ENCODE measurements around the gene HAT1.
"Not testable (repeated sequence)": the region's sequence is repeated elsewhere in the genome, so short reads cannot be mapped to it uniquely, and the experiment has no call there.

HAT1 gene

DNA sequence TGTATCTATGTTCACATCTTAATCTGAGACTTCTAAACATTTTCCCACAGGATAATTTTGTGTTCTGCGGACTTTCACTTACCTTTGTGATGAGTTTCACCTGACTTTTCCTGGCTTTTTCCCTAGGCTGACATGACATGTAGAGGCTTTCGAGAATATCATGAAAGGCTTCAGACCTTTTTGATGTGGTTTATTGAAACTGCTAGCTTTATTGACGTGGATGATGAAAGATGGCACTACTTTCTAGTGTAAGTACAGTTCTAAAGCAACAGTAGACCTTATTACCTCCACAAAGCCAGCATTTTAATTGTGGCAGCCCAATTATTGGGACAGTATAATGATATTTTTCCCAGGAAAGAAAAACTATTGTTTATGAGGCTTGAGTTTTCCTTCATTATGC is 43.4 kb downstream of the HAT1 start:
- H3K27me3 Mint-ChIP-seq, result no peaks in the 10 kb centered on the region
- H3K36me3 Mint-ChIP-seq (ENCODE audit: insufficient read depth), result peaks cover 8% of the 10 kb centered on the region
- ATAC-seq (replicated peaks), result no peak
- no peaks in the 10 kb centered on the region for H3K9me3 Mint-ChIP-seq
- DNase-seq, result no peak
- peaks cover 0 to 4% of the 10 kb centered on the region in 2 donors for H3K4me1 Mint-ChIP-seq (ENCODE audit: low read depth in 2 of 2)
- H3K27ac Mint-ChIP-seq, result no peak overlapping the region
- no peak overlapping the region for H3K4me3 Mint-ChIP-seq

DNA sequence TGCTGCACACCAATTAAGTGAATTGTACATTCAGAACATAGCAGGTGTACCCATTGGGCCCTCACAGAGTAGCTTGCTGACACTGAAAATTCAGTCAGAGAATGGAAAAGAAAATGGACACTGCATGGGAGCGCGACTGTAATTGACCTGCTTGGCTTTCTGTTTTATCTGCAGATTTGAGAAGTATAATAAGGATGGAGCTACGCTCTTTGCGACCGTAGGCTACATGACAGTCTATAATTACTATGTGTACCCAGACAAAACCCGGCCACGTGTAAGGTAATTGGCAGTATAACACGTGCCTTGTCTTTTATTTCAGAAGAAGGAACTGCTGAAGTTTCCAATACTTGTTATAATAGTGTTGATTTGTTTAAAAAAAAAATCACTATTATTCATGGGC is 44.0 kb downstream of the HAT1 start:
- no peak for ATAC-seq (replicated peaks)
- no peak for DNase-seq
- Mint-ChIP-seq H3K4me1 (ENCODE audit: low read depth in 2 of 2) (peaks cover 0 to 4% of the 10 kb centered on the region in 2 donors), H3K27ac (no peak overlapping the region), H3K27me3 (no peaks in the 10 kb centered on the region), H3K36me3 (ENCODE audit: insufficient read depth) (peaks cover 8% of the 10 kb centered on the region), H3K9me3 (no peaks in the 10 kb centered on the region), H3K4me3 (no peak overlapping the region)

DNA sequence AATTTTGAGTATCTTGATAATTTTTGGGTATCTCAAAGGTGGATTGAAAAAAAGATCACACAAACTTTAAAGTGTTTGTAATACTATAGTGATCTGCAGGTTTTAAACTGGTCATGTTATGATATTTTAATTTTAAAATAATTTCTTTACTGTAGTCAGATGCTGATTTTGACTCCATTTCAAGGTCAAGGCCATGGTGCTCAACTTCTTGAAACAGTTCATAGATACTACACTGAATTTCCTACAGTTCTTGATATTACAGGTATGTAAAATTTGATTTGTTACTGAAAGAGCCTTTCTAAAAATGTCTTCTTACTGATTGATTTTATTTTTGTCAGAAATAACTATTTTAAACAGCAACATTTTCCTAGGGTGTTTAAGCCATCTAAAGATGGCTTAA is 44.4 kb downstream of the HAT1 start:
- no peak for ATAC-seq (replicated peaks)

DNA sequence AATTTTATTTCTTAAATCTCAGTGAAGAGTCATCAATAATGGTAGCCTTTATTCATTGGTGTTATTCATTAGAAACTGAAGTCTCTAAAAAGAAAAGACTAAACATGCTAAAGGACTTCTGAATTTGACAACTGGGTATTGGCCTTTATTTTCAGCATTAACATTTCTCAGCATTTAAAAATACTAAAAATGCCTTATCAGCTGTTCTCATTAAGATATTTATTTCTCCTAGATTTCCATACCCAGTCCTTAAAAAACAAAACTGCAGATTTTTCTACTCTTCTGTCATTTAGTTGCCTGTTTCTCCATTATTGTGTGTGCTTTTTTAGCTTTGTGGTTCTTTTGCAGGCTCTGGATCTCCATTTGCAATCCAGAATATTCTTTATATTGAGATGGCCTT is 46.2 kb downstream of the HAT1 start:
- ATAC-seq (replicated peaks) (no peak), DNase-seq (no peak)
- peak overlapping the region in 1 of 2 donors; percentile 17 for H3K27ac Mint-ChIP-seq
- H3K9me3 Mint-ChIP-seq, result no peaks in the 10 kb centered on the region
- no peaks in the 10 kb centered on the region for H3K27me3 Mint-ChIP-seq
- no peak overlapping the region for H3K4me3 Mint-ChIP-seq
- peaks cover 8% of the 10 kb centered on the region for H3K36me3 Mint-ChIP-seq (ENCODE audit: insufficient read depth)
- peaks cover 1 to 4% of the 10 kb centered on the region in 2 donors for H3K4me1 Mint-ChIP-seq (ENCODE audit: low read depth in 2 of 2)

More for the DNA sequence above, 44.4 kb downstream of the HAT1 start:
- Mint-ChIP-seq H3K4me3 (no peak overlapping the region), H3K27ac (no peak overlapping the region), H3K27me3 (no peaks in the 10 kb centered on the region), H3K4me1 (ENCODE audit: low read depth in 2 of 2) (peaks cover 0 to 4% of the 10 kb centered on the region in 2 donors), H3K9me3 (no peaks in the 10 kb centered on the region), H3K36me3 (ENCODE audit: insufficient read depth) (peaks cover 8% of the 10 kb centered on the region)
- no peak for DNase-seq

DNA sequence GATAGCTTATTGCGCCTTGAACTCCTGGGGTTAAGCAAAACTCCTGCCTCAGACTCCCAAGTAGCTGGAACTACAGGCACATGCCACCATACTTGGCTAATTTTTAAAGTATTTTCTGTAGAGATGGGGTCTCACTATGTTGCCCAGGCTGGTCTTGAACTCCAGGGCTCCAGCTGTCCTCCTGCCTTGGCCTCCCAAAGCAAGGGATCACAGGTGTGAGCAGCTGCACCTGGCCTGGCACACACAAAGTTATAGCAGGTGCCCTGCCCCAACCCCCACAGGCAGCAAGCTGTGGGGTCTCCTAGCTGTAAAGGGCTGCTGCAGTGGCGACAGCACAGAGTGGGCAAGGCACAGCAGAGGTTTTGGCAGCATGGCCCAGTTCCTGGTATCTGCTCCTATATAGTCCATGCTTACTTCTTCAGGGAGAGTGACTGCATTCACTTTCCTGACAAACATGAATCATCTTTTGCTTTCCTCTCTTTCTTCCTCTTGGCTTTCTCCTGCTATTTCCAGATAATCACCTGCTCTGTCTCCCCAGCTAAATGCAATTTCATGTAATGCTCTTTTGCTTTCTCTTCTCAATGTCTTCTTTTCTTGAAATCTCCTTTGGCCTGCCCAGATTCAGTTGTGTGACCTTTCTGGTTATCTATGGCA is 50.2 kb downstream of the HAT1 start:
- peaks cover 0 to 1% of the 10 kb centered on the region in 2 donors for H3K4me1 Mint-ChIP-seq (ENCODE audit: low read depth in 2 of 2)
- ATAC-seq (replicated peaks) (no peak), DNase-seq (no peak)
- H3K27ac Mint-ChIP-seq, result peak overlapping the region in 1 of 2 donors; percentile 36
- peaks cover 26% of the 10 kb centered on the region for H3K36me3 Mint-ChIP-seq (ENCODE audit: insufficient read depth)
- no peaks in the 10 kb centered on the region for H3K27me3 Mint-ChIP-seq
- H3K9me3 Mint-ChIP-seq, result no peaks in the 10 kb centered on the region
- H3K4me3 Mint-ChIP-seq, result no peak overlapping the region

DNA sequence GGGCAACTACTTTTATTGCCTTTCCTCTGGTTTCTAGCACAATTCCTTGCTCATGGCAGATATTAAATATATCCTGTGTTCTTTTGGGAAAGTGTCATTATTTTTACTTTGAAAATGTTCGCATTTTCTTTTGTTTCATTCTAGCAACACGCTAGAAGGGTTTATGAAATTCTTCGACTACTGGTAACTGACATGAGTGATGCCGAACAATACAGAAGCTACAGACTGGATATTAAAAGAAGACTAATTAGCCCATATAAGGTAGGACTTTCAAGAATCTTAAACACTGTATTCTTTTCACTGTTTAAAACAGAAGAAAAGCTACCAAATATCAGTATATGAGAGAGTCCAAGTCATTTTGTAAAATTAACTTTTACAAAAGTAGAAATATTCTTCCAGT is 56.8 kb downstream of the HAT1 start:
- ATAC-seq (replicated peaks) (no peak), DNase-seq (no peak)
- Mint-ChIP-seq H3K9me3 (no peaks in the 10 kb centered on the region), H3K4me3 (no peak overlapping the region), H3K36me3 (ENCODE audit: insufficient read depth) (peaks cover 51% of the 10 kb centered on the region), H3K27me3 (no peaks in the 10 kb centered on the region), H3K4me1 (ENCODE audit: low read depth in 2 of 2) (no peaks in the 10 kb centered on the region), H3K27ac (no peak overlapping the region)

DNA sequence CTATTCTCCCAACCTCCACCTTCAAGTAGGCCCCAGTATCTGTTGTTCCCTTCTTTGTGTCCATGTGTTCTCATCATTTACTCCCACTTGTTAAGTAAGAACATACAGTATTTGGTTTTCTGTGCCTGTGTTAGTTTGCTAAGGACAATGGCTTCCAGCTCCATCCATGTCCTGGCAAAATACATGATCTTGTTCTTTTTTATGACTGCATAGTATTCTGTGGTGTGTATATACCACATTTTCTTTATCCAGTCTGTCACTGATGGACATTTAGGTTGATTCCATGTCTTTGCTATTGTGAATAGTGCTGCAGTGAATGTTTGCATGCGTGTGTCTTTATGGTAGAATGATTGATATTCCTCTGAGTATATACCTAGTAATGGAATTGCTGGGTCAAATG is 61.7 kb downstream of the HAT1 start:
- peaks cover 30% of the 10 kb centered on the region for H3K36me3 Mint-ChIP-seq (ENCODE audit: insufficient read depth)
- H3K4me1 Mint-ChIP-seq (ENCODE audit: low read depth in 2 of 2); H3K27ac Mint-ChIP-seq; H3K9me3 Mint-ChIP-seq; H3K4me3 Mint-ChIP-seq; H3K27me3 Mint-ChIP-seq; ATAC-seq (replicated peaks); DNase-seq: not testable (repeated sequence)

DNA sequence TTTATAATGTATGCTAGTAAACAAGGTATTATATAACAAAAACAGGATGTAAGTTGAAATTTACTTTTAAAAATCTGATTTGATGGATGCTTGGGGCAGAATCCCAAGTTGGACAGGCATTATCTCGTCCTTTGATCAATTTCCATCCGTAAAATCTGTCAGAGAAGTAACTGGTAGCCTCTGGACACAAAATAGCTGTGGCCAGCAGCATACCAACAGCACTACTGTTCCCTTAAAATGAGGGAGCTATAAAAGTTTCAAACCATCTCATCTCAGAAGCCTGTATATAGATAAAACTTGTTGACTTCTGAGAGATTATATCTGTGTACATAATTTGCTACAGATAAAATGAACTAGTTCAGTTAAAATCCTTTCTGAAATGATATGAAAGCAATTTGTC is 62.8 kb downstream of the HAT1 start:
- no peak for DNase-seq
- H3K27me3 Mint-ChIP-seq, result no peaks in the 10 kb centered on the region
- no peaks in the 10 kb centered on the region for H3K9me3 Mint-ChIP-seq
- no peak overlapping the region for H3K4me3 Mint-ChIP-seq
- no peaks in the 10 kb centered on the region for H3K4me1 Mint-ChIP-seq (ENCODE audit: low read depth in 2 of 2)
- H3K36me3 Mint-ChIP-seq (ENCODE audit: insufficient read depth), result peaks cover 19% of the 10 kb centered on the region
- ATAC-seq (replicated peaks), result no peak
- H3K27ac Mint-ChIP-seq, result no peak overlapping the region

DNA sequence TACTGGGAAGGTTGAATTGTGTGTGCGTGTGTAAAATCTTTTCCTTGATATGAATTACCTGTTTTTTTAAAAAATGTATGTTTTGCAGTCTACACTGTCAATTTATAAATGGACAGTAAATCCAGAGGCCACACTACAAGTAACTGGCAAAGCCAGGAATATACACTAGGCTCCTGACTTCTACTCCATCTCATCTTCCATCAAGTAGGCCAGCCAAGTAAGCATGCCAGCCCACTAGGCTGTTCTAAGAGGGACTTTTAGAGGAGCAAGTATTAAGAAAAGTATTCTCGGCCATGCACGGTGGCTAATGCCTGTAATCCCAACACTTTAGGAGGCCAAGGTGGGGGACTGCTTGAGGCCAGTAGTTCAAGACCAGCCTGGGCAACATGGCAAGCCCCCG is 64.5 kb downstream of the HAT1 start:
- Mint-ChIP-seq H3K27me3 (no peaks in the 10 kb centered on the region), H3K36me3 (ENCODE audit: insufficient read depth) (peaks cover 13% of the 10 kb centered on the region), H3K4me3 (no peak overlapping the region), H3K9me3 (no peaks in the 10 kb centered on the region), H3K27ac (no peak overlapping the region), H3K4me1 (ENCODE audit: low read depth in 2 of 2) (no peaks in the 10 kb centered on the region)
- ATAC-seq (replicated peaks) (no peak), DNase-seq (no peak)

DNA sequence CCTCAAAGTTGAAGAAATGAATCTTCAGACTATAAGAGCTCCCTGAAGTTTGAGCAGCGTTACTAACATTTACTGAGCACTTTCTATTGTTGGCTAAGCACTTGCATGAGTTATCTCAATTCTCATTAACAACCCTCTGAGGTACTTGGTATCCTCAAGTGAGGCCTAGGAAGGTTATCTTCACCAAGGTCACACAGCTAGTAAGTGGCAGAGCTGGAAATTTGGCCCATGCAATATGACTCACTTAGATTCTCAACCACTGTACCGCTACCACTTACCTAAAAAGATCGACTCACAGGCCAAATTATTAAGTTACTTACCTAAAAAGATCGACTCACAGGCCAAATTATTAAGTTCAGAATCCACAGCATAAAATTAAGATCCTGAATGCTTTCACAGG is 68.8 kb downstream of the HAT1 start:
- no peak overlapping the region for H3K27ac Mint-ChIP-seq
- no peak for DNase-seq
- H3K9me3 Mint-ChIP-seq, result no peaks in the 10 kb centered on the region
- ATAC-seq (replicated peaks), result no peak
- no peak overlapping the region for H3K4me3 Mint-ChIP-seq
- no peaks in the 10 kb centered on the region for H3K4me1 Mint-ChIP-seq (ENCODE audit: low read depth in 2 of 2)
- peaks cover 25 to 29% of the 10 kb centered on the region in 2 donors for H3K27me3 Mint-ChIP-seq
- no peaks in the 10 kb centered on the region for H3K36me3 Mint-ChIP-seq (ENCODE audit: insufficient read depth)

DNA sequence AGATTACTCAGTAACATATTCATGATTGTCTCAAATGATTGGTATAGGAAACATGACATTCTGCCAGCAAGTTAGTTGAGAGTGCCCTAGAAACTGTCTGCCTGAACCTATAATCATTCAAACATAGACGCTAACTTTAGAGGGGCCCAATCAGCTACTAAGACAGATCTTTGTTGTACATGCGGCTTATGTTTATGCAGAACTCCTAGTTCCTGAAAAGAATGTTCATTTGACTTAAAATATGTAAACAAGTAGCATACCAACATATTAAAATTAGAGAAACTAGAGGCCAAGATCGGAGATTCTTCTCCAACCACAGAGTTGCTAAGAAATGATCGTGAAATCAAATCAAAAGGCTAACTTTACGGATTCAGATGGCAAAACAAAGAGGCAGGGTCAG is 73.3 kb downstream of the HAT1 start:
- Mint-ChIP-seq H3K27me3 (peaks cover 40 to 43% of the 10 kb centered on the region in 2 donors), H3K4me3 (no peak overlapping the region), H3K4me1 (ENCODE audit: low read depth in 2 of 2) (peaks cover 7 to 8% of the 10 kb centered on the region in 2 donors), H3K36me3 (ENCODE audit: insufficient read depth) (no peaks in the 10 kb centered on the region), H3K9me3 (no peaks in the 10 kb centered on the region), H3K27ac (no peak overlapping the region)
- ATAC-seq (replicated peaks), result no peak
- DNase-seq, result no peak

DNA sequence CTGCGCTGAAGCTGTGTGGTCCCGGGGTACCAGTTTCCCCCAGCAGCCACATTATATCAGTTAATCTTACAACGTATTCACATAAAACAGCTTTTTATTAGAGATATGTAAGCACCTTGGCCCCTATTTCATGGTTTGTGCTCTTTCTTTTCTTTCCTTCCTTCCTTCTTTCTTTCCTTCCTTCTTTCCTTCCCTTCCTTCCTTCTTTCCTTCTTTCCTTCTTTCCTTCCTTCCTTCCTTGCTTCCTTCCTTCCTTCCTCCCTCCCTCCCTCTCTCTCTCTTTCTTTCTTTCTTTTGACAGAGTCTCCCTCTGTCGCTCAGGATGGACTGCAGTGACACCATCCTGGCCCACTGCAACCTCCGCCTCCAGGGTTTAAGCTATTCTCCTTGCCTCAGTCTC is 73.8 kb downstream of the HAT1 start:
- no peaks in the 10 kb centered on the region for H3K9me3 Mint-ChIP-seq
- no peak for ATAC-seq (replicated peaks)
- H3K36me3 Mint-ChIP-seq (ENCODE audit: insufficient read depth), result no peaks in the 10 kb centered on the region
- H3K4me1 Mint-ChIP-seq (ENCODE audit: low read depth in 2 of 2), result peaks cover 7 to 8% of the 10 kb centered on the region in 2 donors
- no peak overlapping the region for H3K27ac Mint-ChIP-seq
- H3K4me3 Mint-ChIP-seq, result no peak overlapping the region
- no peak for DNase-seq
- peaks cover 40 to 43% of the 10 kb centered on the region in 2 donors for H3K27me3 Mint-ChIP-seq

DNA sequence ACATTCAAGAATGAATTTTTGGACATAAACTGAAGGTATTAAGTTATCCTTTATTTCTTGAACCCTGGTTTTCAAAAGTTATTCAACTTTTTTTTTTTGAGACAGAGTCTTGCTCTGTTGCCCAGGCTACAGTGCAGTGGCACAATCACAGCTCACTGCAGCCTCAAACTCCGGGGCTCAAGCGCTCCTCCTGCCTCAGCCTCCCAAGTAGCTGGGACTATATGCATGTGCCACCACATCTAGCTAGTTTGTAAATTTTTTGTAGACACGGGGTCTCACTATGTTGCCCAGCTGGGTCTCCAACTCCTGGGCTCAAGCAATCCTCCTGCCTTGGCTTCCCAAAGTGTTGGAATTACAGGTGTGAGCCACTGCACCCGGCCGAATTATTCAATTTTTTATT is 74.8 kb downstream of the HAT1 start:
- H3K4me3 Mint-ChIP-seq; DNase-seq; H3K9me3 Mint-ChIP-seq; H3K36me3 Mint-ChIP-seq (ENCODE audit: insufficient read depth); H3K27ac Mint-ChIP-seq; ATAC-seq (replicated peaks); H3K4me1 Mint-ChIP-seq (ENCODE audit: low read depth in 2 of 2): not testable (repeated sequence)
- H3K27me3 Mint-ChIP-seq, result peaks cover 40 to 43% of the 10 kb centered on the region in 2 donors

DNA sequence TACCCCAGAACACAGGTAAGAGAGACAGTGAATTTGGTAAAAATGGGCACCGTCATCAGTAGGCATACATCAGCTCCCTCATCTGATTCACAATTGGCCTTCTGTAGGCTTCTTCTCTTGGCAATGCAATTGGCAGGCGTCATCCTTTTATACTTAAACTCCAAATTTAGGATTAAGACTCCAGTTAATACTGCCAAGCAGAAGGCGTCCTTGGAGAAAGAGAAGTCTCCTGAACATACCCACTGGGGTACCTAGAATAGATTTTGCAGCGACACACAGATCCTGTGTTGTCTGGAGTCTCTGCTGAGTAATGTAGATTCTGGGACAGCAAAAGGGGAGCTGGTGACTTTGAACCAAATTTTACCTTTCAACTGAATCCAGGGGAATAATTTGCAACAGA is 76.9 kb downstream of the HAT1 start:
- peaks cover 2% of the 10 kb centered on the region for H3K36me3 Mint-ChIP-seq (ENCODE audit: insufficient read depth)
- H3K4me3 Mint-ChIP-seq, result peak overlapping the region; percentile 87 to 91
- ATAC-seq (replicated peaks) (no peak), DNase-seq (no peak)
- peaks cover 7 to 8% of the 10 kb centered on the region in 2 donors for H3K4me1 Mint-ChIP-seq (ENCODE audit: low read depth in 2 of 2)
- no peaks in the 10 kb centered on the region for H3K9me3 Mint-ChIP-seq
- peaks cover 28 to 36% of the 10 kb centered on the region in 2 donors for H3K27me3 Mint-ChIP-seq
- H3K27ac Mint-ChIP-seq, result no peak overlapping the region
